ENCODE results near the gene CCDC38.
"Not testable (repeated sequence)": the region's sequence is repeated elsewhere in the genome, so short reads cannot be mapped to it uniquely, and the experiment has no call there.

Gene CCDC38

DNA sequence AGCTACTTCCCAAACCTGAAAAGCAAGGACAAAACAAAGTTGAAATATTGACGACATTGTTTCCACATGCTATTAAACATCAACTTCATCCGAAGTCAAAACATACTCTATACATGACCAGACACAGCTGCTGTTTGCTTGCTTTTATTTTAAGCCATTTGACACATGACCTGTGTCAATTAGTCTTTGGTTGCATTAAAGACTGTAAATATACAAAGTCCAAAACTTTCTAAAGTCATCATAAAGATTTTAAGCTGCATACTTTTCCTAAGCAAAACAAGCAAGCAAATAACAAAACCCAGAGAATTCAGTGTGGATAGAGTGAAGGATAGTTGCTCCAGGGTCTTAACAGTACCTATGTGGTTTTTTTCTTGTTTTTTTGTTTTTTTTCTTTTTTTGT lies 31.9 kb upstream of the CCDC38 start:
- H3K9ac ChIP-seq (ENCODE audit: low read depth, low read length) = no peak overlapping the region
- H3K4me1 ChIP-seq (ENCODE audit: insufficient read depth, low read length) = peaks cover 17% of the 10 kb centered on the region; the same call in 1 of the 2 replicates

DNA sequence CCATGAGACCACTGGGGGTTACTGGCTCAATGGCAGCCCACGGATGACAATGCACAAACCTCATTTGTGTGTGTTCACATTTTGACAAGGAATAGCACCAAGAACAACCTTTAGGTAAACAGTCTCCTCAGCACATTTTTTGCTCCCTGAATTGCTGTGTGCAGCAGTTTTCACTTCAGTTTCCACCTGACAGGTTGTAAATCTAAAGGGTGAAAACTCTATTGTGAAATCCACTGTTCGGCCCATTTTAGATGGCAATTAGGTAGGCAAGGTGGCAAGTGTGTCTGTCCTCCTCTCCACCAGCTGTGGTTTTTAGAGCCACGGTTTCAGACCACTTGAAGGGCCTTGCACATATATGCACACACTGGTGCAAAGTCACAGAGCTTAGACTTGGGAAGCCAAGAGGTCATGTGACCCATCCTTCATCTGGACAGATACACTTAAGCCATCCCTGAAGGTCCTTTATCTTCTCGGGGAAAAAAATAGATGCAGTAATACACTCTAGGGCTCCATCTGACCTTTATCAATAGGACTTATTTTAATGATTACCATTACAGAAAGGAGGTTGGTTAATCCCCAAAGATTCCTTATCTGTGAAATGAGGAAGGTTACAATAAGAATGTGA lies 30.5 kb upstream of the CCDC38 start:
- no peaks in the 10 kb centered on the region for H3K9me3 ChIP-seq (ENCODE audit: control insufficient read depth, insufficient read depth, low read length)
- H3K9ac ChIP-seq (ENCODE audit: low read depth, low read length) = no peak overlapping the region
- no peaks in the 10 kb centered on the region for H3K36me3 ChIP-seq (ENCODE audit: insufficient read depth, low read length)
- H3K4me1 ChIP-seq (ENCODE audit: insufficient read depth, low read length) = peaks cover 17% of the 10 kb centered on the region; the same call in 1 of the 2 replicates

More for the DNA sequence above, 31.9 kb upstream of the CCDC38 start:
- H3K9me3 ChIP-seq (ENCODE audit: control insufficient read depth, insufficient read depth, low read length) = no peaks in the 10 kb centered on the region
- H3K36me3 ChIP-seq (ENCODE audit: insufficient read depth, low read length) = no peaks in the 10 kb centered on the region

DNA sequence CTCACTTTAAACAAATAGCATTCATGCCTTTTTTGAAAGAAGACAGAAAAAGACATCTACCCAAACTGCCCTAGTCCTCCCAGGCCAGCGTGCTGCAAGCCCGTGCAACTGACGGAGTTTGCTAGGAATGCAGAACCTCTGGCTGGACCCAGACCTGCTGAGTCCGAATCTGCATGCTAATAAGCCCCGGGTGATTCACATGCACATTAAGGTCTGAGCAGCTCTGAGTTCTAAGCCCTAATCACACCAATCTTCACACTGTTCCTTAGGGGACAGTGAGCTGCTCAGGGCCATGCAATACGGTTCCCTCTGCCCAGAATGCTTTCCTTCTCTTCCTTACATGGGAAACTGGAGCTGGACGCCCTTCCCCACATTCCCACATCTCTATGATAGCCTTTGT lies 28.5 kb upstream of the CCDC38 start:
- Histone ChIP-seq H3K9ac (ENCODE audit: low read depth, low read length) (no peak overlapping the region), H3K36me3 (ENCODE audit: insufficient read depth, low read length) (no peaks in the 10 kb centered on the region), H3K4me1 (ENCODE audit: insufficient read depth, low read length) (peaks cover 12% of the 10 kb centered on the region; the same call in 1 of the 2 replicates), H3K9me3 (ENCODE audit: control insufficient read depth, insufficient read depth, low read length) (no peaks in the 10 kb centered on the region)

DNA sequence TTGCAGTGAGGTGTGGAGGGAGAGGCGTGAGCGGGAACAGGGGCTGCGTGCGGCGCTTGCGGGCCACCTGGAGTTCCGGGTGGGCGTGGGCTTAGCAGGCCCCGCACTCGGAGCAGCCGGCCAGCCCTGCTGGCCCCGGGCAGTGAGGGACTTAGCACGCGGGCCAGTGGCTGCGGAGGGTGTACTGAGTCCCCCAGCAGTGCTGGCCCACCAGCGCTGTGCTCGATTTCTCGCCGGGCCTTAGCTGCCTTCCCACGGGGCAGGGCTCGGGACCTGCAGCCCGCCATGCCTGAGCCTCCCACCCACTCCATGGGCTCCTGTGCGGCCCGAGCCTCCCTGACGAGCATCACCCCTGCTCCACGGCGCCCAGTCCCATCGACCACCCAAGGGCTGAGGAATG lies 26.7 kb upstream of the CCDC38 start:
- not testable (repeated sequence) for H3K9ac ChIP-seq (ENCODE audit: low read depth, low read length); H3K36me3 ChIP-seq (ENCODE audit: insufficient read depth, low read length); H3K9me3 ChIP-seq (ENCODE audit: control insufficient read depth, insufficient read depth, low read length)
- peaks cover 12% of the 10 kb centered on the region; the same call in 1 of the 2 replicates for H3K4me1 ChIP-seq (ENCODE audit: insufficient read depth, low read length)

DNA sequence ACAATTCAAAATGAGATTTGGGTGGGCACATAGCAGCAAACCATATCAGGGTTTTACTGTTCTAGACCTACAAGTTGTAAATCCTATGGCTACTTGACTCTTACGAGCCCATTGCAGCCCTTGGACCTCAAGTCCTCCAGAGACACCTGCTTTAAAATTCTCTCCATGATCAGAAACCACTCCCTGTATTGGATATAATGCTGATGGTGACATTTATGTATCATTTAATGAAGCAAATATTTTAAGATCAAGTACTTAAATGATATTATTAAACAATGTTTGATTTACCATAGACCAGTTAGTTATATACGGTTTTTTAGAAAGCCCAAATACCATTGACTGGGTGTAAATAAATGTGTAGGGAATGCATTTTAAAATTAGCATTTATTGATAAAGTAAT lies 24.9 kb upstream of the CCDC38 start:
- H3K36me3 ChIP-seq (ENCODE audit: insufficient read depth, low read length) = no peaks in the 10 kb centered on the region
- peaks cover 12% of the 10 kb centered on the region; the same call in 1 of the 2 replicates for H3K4me1 ChIP-seq (ENCODE audit: insufficient read depth, low read length)
- H3K9me3 ChIP-seq (ENCODE audit: control insufficient read depth, insufficient read depth, low read length) = no peaks in the 10 kb centered on the region
- no peak overlapping the region for H3K9ac ChIP-seq (ENCODE audit: low read depth, low read length)

DNA sequence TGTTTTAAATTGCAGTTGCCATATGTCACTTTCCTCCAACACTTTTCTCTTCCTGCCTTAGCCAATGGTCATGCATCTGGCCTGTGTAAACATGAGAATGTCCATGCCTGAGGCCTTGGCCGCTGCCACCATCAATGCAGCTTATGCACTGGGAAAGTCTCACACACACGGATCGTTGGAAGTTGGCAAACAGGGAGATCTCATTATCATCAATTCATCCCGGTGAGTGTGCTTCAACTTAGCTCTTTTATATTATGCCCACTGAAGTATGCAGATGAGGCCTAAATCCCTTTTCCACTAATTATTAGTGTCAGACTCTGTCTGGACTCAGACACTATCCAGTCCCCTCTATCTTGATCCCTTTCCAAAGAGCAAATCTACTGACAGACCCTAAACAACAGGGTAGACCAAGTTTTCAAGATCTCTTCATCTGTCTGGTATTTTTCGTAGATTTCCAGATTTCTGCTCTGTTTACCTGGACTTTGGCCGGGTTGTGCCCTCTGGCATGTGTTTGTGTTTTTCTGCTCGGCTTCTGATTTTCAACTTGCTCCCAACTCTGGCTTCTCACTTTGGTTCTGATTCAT lies 24.0 kb upstream of the CCDC38 start:
- H3K9ac ChIP-seq (ENCODE audit: low read depth, low read length) = no peak overlapping the region
- H3K36me3 ChIP-seq (ENCODE audit: insufficient read depth, low read length) = no peaks in the 10 kb centered on the region
- H3K9me3 ChIP-seq (ENCODE audit: control insufficient read depth, insufficient read depth, low read length) = no peaks in the 10 kb centered on the region
- peaks cover 10% of the 10 kb centered on the region; the same call in 1 of the 2 replicates for H3K4me1 ChIP-seq (ENCODE audit: insufficient read depth, low read length)

DNA sequence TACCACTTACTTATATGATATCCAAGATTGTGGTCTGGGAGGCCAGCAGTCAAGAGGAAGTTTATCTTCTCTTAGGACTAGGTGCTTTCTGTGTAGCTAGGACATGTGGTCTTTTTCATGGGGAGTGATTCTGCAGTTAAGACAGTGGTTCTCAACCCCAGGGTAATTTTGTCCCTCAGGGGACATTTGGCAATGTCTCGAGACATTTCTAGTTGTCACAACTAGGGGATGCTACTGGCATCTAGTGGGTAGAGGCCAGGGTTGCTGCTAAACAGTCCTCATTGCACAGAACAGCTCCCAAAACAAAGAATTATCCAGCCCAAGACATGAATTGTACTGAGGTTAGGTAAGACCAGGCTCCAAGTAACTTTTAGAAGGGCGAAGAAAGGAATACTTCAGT lies 20.7 kb upstream of the CCDC38 start:
- Histone ChIP-seq H3K9me3 (ENCODE audit: control insufficient read depth, insufficient read depth, low read length) (no peaks in the 10 kb centered on the region), H3K36me3 (ENCODE audit: insufficient read depth, low read length) (no peaks in the 10 kb centered on the region), H3K4me1 (ENCODE audit: insufficient read depth, low read length) (no peaks in the 10 kb centered on the region), H3K9ac (ENCODE audit: low read depth, low read length) (no peak overlapping the region)

DNA sequence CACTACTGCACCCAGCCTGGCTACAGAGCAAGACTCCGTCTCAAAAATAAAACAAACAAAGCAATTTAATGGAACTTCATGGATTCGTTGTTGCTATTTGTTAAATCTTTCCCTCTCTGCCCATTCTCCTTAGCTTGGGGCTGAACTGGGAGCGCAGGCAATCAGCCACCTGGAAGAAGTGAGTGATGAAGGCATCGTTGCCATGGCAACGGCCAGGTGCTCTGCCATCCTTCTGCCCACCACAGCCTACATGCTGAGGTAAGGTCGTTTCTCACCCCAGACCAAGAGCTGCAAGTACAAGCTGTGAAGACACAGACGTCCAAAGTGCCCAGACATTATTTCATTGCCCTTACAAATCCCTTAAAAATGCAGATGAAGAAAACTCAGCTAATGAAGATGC lies 19.8 kb upstream of the CCDC38 start:
- no peaks in the 10 kb centered on the region for H3K4me1 ChIP-seq (ENCODE audit: insufficient read depth, low read length)
- no peaks in the 10 kb centered on the region for H3K36me3 ChIP-seq (ENCODE audit: insufficient read depth, low read length)
- no peaks in the 10 kb centered on the region for H3K9me3 ChIP-seq (ENCODE audit: control insufficient read depth, insufficient read depth, low read length)
- no peak overlapping the region for H3K9ac ChIP-seq (ENCODE audit: low read depth, low read length)

DNA sequence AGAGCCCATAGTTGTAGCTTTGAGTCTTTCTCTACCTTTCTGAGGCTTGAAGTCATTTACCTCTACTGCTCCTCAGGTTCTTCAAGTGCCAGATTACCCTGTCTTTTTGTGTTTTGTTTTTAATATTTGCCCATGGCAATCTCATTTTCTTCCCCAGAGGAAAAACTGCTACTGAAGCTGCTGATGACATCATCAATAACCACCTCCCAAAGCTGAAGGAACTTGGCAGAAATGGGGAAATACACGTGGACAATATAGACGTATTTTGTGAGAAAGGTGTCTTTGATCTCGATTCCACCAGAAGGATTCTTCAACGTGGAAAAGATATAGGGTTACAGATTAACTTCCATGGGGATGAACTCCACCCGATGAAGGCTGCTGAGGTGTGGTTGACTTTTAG lies 17.8 kb upstream of the CCDC38 start:
- no peaks in the 10 kb centered on the region for H3K9me3 ChIP-seq (ENCODE audit: control insufficient read depth, insufficient read depth, low read length)
- no peak overlapping the region for H3K9ac ChIP-seq (ENCODE audit: low read depth, low read length)
- no peaks in the 10 kb centered on the region for H3K36me3 ChIP-seq (ENCODE audit: insufficient read depth, low read length)
- H3K4me1 ChIP-seq (ENCODE audit: insufficient read depth, low read length) = no peaks in the 10 kb centered on the region

DNA sequence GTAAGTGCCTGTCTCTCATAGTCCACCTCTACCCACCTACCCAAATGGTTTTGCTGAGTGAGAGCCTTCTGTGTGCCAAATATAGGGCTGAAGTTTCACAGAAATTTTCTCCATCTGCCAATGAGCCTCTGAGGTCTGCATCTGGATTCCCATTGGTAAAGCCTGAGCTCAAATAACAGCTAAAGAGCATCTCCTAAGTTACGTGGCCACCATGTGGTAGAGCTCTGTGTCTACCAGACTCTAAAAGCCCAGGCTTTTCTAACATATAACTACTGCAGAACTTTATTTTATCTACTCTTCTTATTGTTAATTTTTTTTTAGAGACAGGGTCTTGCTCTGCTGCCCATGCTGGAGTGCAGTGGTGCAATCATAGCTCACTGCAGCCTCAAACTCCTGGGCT lies 16.7 kb upstream of the CCDC38 start:
- Histone ChIP-seq H3K9ac (ENCODE audit: low read depth, low read length) (no peak overlapping the region), H3K4me1 (ENCODE audit: insufficient read depth, low read length) (no peaks in the 10 kb centered on the region), H3K9me3 (ENCODE audit: control insufficient read depth, insufficient read depth, low read length) (no peaks in the 10 kb centered on the region), H3K36me3 (ENCODE audit: insufficient read depth, low read length) (no peaks in the 10 kb centered on the region)

DNA sequence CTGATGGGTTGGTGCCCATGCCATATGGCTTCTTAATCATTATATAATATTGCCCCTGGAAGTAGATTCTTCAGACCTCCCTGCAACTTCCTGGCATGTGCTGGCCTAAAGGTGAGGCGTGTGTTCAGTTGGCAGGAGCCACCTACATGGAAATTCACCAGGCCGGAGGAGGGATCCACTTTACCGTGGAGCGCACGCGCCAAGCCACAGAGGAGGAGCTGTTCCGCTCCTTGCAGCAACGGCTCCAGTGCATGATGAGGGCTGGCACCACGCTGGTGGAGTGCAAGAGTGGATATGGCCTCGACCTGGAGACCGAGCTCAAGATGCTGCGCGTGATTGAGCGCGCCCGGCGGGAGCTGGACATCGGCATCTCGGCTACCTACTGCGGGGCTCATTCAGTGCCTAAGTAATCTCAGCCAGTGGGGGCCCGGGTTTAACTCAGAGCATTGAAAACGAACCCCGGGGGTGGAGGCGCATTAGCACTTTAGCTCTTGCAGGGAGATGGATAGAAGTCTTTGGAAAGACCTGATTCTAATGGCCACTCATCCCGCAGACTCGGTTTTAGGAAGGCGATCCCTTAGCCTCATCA lies 14.2 kb upstream of the CCDC38 start:
- no peaks in the 10 kb centered on the region for H3K36me3 ChIP-seq (ENCODE audit: insufficient read depth, low read length)
- no peaks in the 10 kb centered on the region for H3K4me1 ChIP-seq (ENCODE audit: insufficient read depth, low read length)
- H3K9ac ChIP-seq (ENCODE audit: low read depth, low read length) = no peak overlapping the region
- no peaks in the 10 kb centered on the region for H3K9me3 ChIP-seq (ENCODE audit: control insufficient read depth, insufficient read depth, low read length)

DNA sequence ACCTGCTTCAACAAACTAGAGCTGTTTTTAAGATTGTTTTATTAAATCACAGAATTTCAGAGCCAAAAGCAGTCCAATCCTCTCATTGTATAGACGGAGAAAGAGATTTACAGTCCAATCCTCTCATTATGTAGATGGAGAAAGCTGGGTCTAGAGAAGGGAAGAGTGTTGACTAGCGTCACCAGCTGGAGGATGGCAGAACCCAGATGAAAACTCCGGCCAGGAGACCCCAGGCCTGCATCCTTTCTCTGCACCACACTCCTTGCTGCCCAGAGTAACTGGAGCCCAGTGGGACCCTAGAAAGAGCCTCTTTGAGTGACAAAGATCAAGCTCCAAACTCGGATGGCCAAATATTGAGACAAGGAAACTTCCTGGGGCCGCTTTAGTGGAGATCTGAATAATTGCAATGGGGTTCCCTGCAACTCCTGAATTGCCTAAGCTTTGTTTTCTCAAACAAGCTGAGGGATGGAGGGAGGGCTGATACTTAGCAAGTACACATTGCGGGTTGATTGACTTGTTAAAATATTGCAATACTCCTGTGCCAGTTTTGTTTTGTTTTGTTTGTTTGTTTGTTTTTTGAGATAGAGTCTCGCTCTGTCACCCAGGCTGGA lies 13.2 kb upstream of the CCDC38 start:
- no peak overlapping the region for H3K9ac ChIP-seq (ENCODE audit: low read depth, low read length)
- H3K4me1 ChIP-seq (ENCODE audit: insufficient read depth, low read length) = no peaks in the 10 kb centered on the region
- H3K9me3 ChIP-seq (ENCODE audit: control insufficient read depth, insufficient read depth, low read length) = no peaks in the 10 kb centered on the region
- H3K36me3 ChIP-seq (ENCODE audit: insufficient read depth, low read length) = no peaks in the 10 kb centered on the region

DNA sequence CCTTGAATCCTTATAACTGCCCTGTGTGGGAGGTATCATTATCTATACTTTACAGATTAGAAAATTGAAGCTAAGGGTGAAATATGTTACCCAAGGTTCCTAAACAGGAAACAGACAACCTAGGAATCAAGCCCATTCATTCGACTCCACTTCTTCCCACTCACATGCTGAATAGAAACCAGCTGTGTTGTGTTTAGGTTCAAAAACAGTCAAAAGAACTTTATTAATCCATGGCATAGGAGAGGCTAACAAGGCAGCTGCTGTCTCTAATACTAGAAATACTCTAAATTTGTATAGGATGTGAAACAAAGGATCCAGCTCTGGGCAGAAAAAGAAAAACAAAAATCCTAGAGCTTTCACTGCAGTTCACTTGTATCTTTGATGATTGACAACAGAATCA lies 10.6 kb upstream of the CCDC38 start:
- no peak overlapping the region for H3K9ac ChIP-seq (ENCODE audit: low read depth, low read length)

DNA sequence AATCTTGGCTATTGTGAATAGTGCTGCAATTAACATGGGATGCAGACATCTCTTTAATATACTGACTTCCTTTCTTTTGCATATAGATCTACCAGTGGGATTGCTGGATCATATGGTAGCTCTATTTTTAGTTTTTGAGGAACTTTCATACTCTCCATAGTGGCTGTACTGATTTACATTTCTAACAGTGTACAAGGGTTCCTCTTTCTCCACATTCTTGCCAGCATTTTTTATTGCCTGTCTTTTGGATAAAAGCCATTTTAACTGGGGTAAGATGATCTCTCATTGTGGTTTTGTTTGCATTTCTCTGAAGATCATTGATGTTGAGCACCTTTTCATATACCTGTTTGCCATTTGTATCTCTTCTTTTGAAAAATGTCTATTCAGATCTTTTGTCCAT lies 9.1 kb upstream of the CCDC38 start:
- Histone ChIP-seq H3K36me3 (ENCODE audit: insufficient read depth, low read length) (no peaks in the 10 kb centered on the region), H3K4me1 (ENCODE audit: insufficient read depth, low read length) (no peaks in the 10 kb centered on the region), H3K9ac (ENCODE audit: low read depth, low read length) (no peak overlapping the region), H3K9me3 (ENCODE audit: control insufficient read depth, insufficient read depth, low read length) (no peaks in the 10 kb centered on the region)

More for the DNA sequence above, 10.6 kb upstream of the CCDC38 start:
- Histone ChIP-seq H3K4me1 (ENCODE audit: insufficient read depth, low read length) (no peaks in the 10 kb centered on the region), H3K9me3 (ENCODE audit: control insufficient read depth, insufficient read depth, low read length) (no peaks in the 10 kb centered on the region), H3K36me3 (ENCODE audit: insufficient read depth, low read length) (no peaks in the 10 kb centered on the region)

Data from ES-I3 (cell line).